Stomach (tissue), 9 donors: ENCODE measurements around the gene ADAM22. TPM values are rescaled to one million over a fixed set of nuclear protein-coding genes. Genes with fewer than 3 reads are reported as not detected.
A peak's percentile ranks its signal among the peaks of the same experiment; 100 is the strongest.

Experiments
- DNase-seq, 2 donors: peaks; one replicate each; pipeline versions ENCODE4 v3.0.0 to v3.0.0-alpha.2; 2013 to 2019
- H3K27ac ChIP-seq, 5 donors: fragments of 200-600 bp in 4 of 5; sonication (generic) in 4 of 5; one replicate each; pipeline ENCODE4 v1.5.1; 2013 to 2019; ENCODE audit warnings: mild to moderate bottlenecking in 1 of 5, moderate library complexity in 1 of 5
- H3K27me3 ChIP-seq, 3 donors: fragments of 200-600 bp; sonication (generic); one replicate each; pipeline ENCODE4 v1.5.1; 2017 to 2019; ENCODE audit warnings: mixed run types in 1 of 3
- H3K36me3 ChIP-seq, 4 donors: fragments of 200-600 bp; sonication (generic); 1 replicate in 3 of 4; 2 replicates in 1 of 4; pipeline ENCODE4 v1.5.1; 2016 to 2019
- H3K4me1 ChIP-seq, 4 donors: fragments of 200-600 bp; sonication (generic); one replicate each; pipeline ENCODE4 v1.5.1; 2016 to 2019
- H3K4me3 ChIP-seq, 4 donors: fragments of 200-600 bp; sonication (generic) in 3 of 4; one replicate each; pipeline ENCODE4 v1.5.1; 2016 to 2019; ENCODE audit warnings: mild to moderate bottlenecking in 1 of 4
- H3K9me3 ChIP-seq, 4 donors: fragments of 200-600 bp; sonication (generic); one replicate each; pipeline ENCODE4 v1.5.1; 2016 to 2019
- EP300 ChIP-seq: sonication (generic); formaldehyde crosslinking; IDR thresholded peaks from one replicate; pipeline ENCODE4 v1.6.1; 2017; ENCODE audit warnings: antibody characterized with exemption
- POLR2A ChIP-seq, 4 donors: fragments of 450-650 bp; IDR thresholded peaks; one replicate each; pipeline ENCODE4 v1.6.1; 2016; ENCODE audit warnings: antibody characterized with exemption in 4 of 4, control low read depth in 2 of 4, mild to moderate bottlenecking in 1 of 4, moderate library complexity in 1 of 4
- POLR2AphosphoS5 ChIP-seq, 3 donors: sonication (generic); formaldehyde crosslinking; IDR thresholded peaks; one replicate each; pipeline ENCODE4 v1.6.1; 2016; ENCODE audit warnings: antibody characterized with exemption in 3 of 3
- WGBS, 5 donors: extraction: QIAGEN DNeasy Blood & Tissue Kit in 3 of 5; methylation state at CpG; one replicate each; pipeline versions ENCODE4 v1.1.5 to v1.1.7; 2013 to 2018; 5-methylcytosine and 5-hydroxymethylcytosine counted together
- intact Hi-C: fragments of 100-400 bp; cut with DNase I; formaldehyde crosslinking; loops from one replicate; pipeline ENCODE4 v1.15.1; 2023; ENCODE audit warnings: low total_unique reads
- polyA plus RNA-seq, 3 donors: library from polyadenylated mRNA; stranded (reverse); fragments of 200-250 nt; gene quantifications; one replicate each; pipeline ENCODE4 v1.2.3, GENCODE V29; 2013
- total RNA-seq, 5 donors: library from RNA; depleted of rRNA; stranded (reverse); fragments of >200 nt; gene quantifications; one replicate each; pipeline versions ENCODE4 v1.1.0 to v1.2.3, GENCODE V29; 2014 to 2016
- TF ChIP-seq, protein P1 (sequence below), 7 experiments: fragments of 450-650 bp in 4 of 7; fragments of 200-600 bp in 3 of 7; sonication (generic) in 3 of 7; IDR thresholded peaks; one replicate each; pipeline ENCODE4 v1.5.1; 2016 to 2019; ENCODE audit warnings: antibody characterized with exemption in 7 of 7, control low read depth in 2 of 7, mild to moderate bottlenecking in 1 of 7
- donor health status: healthy with polysubstance abuse.
- donor health status: Bipolar disorder and iron deficiency.
- donor health status: healthy.

The ADAM22 gene
- total and polyA plus RNA-seq, 8 donors = 0.06 to 16.8 (median 0.29) TPM; not detected in 1

DNA sequence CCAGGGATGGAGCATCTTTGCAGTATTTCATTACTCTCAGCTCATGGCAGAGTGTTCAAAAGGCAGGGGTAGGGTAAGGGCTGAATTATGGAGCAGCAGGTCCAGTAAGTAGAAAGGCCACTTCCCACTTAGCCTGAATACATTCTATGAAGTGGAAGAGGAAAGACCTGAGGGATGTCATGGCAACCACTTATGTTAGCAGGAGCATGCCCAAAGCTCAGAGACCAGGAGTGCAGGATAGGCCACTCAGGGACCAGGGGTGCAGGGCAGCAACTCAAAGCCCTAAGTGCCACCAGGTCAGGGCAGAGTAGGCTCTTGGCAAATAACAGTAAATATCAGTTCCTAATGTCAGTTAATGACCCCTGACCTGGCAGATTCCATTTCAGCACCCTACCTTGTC lies 282.2 kb downstream of the ADAM22 start:
- Histone ChIP-seq H3K27me3 (no peaks in the 10 kb centered on the region), H3K9me3 (no peaks in the 10 kb centered on the region), H3K27ac (no peak overlapping the region), H3K4me1 (peaks cover 10 to 35% (median 24%) of the 10 kb centered on the region in 4 donors), H3K4me3 (no peak overlapping the region), H3K36me3 (peaks cover 11 to 55% (median 52%) of the 10 kb centered on the region in 4 donors)
- TF ChIP-seq POLR2AphosphoS5 (IDR thresholded peaks at IDR 0.05) (no peak), POLR2A (IDR thresholded peaks at IDR 0.05) (no peak), EP300 (no peak)
- TF ChIP-seq, protein P1, sequence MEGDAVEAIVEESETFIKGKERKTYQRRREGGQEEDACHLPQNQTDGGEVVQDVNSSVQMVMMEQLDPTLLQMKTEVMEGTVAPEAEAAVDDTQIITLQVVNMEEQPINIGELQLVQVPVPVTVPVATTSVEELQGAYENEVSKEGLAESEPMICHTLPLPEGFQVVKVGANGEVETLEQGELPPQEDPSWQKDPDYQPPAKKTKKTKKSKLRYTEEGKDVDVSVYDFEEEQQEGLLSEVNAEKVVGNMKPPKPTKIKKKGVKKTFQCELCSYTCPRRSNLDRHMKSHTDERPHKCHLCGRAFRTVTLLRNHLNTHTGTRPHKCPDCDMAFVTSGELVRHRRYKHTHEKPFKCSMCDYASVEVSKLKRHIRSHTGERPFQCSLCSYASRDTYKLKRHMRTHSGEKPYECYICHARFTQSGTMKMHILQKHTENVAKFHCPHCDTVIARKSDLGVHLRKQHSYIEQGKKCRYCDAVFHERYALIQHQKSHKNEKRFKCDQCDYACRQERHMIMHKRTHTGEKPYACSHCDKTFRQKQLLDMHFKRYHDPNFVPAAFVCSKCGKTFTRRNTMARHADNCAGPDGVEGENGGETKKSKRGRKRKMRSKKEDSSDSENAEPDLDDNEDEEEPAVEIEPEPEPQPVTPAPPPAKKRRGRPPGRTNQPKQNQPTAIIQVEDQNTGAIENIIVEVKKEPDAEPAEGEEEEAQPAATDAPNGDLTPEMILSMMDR (IDR thresholded peaks at IDR 0.05) = no peak
- intact Hi-C loops = no loop called here
- DNase-seq = no peak

DNA sequence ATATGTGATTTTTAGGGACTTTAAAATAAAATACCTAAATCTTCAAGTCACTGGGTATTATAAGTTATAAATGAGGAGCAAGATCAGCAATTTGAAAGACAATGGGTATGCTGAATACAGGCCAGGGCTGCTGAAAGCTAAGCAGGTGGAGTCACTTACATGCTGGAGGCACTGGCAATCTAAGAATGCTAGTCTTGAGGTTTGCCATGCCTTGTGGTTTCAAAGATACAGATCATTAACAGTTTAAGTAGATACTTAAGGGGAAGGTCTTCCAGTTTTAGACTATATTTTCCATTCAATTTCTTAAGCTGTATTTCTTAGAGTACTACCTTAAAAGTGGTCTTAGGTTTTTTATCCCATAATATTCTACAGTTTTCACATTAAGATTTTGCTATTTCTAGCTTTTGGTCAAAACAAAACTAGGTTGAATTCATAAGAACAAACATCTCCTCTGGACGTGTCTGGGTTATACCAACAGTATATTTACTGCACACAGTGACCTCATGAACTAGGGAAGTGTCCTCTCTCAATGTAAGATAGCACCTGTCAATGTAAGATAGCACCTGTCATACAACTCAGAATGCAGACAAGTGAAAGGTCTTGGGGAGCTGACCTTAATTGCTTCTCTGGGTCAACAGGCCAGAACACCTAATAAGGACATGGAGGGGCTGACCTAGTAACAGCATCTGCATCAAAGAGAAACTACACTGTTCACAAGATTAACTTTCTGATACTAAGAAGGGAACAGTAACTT lies 283.8 kb downstream of the ADAM22 start:
- Histone ChIP-seq H3K27ac (peak overlapping the region in 3 of 5 donors; percentile 92 to 94 (median 92)), H3K36me3 (peaks cover 11 to 40% (median 39%) of the 10 kb centered on the region in 4 donors), H3K9me3 (no peaks in the 10 kb centered on the region), H3K4me1 (peaks cover 10 to 36% (median 24%) of the 10 kb centered on the region in 4 donors), H3K4me3 (peak overlapping the region in 2 of 4 donors; percentile 89 to 94), H3K27me3 (no peaks in the 10 kb centered on the region)
- TF ChIP-seq POLR2A (IDR thresholded peaks at IDR 0.05) (no peak), EP300 (no peak), POLR2AphosphoS5 (IDR thresholded peaks at IDR 0.05) (no peak)
- TF ChIP-seq, protein P1 (IDR thresholded peaks at IDR 0.05) = no peak
- peak in 1 of 2 donors; percentile 14 for DNase-seq
- intact Hi-C loops = no loop called here
- WGBS, 5 donors = 15 to 28% (median 19%) methylated on average over 1 of the region's 1 CpG

DNA sequence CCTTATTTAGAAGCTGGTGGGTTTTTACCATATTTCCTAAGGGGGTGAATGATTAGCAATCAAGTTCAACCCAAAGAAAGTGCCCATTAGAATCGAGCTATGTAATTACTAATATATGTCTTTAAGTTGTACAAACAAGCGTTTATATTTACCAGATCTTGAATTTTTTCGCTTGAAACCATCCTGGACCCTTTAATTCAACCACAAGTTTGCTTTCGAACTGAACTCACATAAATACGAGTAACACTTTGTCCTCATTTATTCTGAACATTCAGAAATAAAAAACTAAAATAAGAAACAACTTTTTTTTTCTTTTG lies 284.3 kb downstream of the ADAM22 start:
- intact Hi-C loops = no loop called here
- Histone ChIP-seq H3K27me3 (no peaks in the 10 kb centered on the region), H3K9me3 (no peaks in the 10 kb centered on the region), H3K36me3 (peaks cover 11 to 35% (median 34%) of the 10 kb centered on the region in 4 donors), H3K27ac (peak overlapping the region in 4 of 5 donors; percentile 92 to 94 (median 92)), H3K4me1 (peaks cover 10 to 36% (median 24%) of the 10 kb centered on the region in 4 donors), H3K4me3 (peak overlapping the region; percentile 89 to 97 (median 94))
- WGBS, 5 donors = 23 to 35% (median 28%) methylated on average over 5 of the region's 5 CpGs
- no peak for DNase-seq
- TF ChIP-seq, protein P1 (IDR thresholded peaks at IDR 0.05) = no peak
- TF ChIP-seq EP300 (no peak), POLR2A (IDR thresholded peaks at IDR 0.05) (no peak), POLR2AphosphoS5 (IDR thresholded peaks at IDR 0.05) (no peak)

DNA sequence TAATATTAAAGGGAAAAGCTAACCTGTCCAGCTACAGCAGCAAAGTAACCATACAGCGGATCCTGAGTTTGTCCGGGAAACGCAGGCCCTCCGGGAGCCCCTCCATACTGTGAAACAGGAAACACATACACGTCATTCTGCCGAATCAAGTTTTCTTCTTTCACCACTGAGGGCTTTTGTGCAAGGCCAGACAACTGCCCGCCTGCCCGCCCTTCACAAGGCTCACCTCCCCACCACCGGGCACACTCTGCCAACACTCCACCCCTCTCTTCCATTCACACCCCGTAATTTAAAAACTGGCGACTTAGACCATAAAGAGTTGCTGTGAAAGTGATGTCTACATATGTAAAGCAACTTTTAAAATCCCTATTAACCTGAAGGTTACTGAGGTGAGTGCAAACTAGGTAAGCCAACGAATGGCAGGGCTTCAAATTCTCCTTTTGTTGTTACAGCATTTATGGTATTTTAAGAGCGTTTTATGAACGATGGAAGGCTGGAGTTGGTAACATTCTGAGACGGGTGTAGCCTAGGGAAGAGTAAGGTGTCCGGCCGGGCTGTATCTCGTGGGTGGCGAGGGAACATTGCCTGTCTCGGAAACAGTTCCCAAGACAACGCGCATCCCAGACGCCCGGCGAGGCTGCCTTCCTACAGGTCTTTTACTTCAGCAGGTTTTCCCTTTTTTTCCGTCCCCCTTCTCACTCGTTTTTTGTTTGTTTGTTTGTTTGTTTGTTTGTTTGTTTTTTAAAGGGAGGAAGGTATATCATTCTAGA lies 285.0 kb downstream of the ADAM22 start:
- Histone ChIP-seq H3K27ac (peak overlapping the region; percentile 71 to 94 (median 92)), H3K4me3 (peak overlapping the region; percentile 89 to 97 (median 94)), H3K9me3 (no peaks in the 10 kb centered on the region), H3K4me1 (peaks cover 10 to 36% (median 25%) of the 10 kb centered on the region in 4 donors), H3K36me3 (peaks cover 11 to 28% (median 28%) of the 10 kb centered on the region in 4 donors), H3K27me3 (no peaks in the 10 kb centered on the region)
- TF ChIP-seq POLR2AphosphoS5 (IDR thresholded peaks at IDR 0.05) (peak in 1 of 3 donors; percentile 28), EP300 (no peak)
- intact Hi-C loops = no loop called here
- 0 to 1% (median 0%) methylated on average over 27 of the region's 27 CpGs for WGBS, 5 donors
- DNase-seq = peak; percentile 60 to 90
